Neural progenitor cell (in vitro differentiated cells): Measurements from ENCODE around the gene CDKN2A. TPM values are rescaled to one million over a fixed set of nuclear protein-coding genes. Genes with fewer than 3 reads are reported as not detected.

ENCODE experiments used
- DNase-seq: peaks from one replicate; pipeline ENCODE4 v3.0.0-alpha.2; 2016; ENCODE audit warnings: low spot score
- H2AFZ ChIP-seq: fragments of 200-600 bp; sonication (generic); replicated peaks from 2 replicates; pipeline ENCODE4 v1.6.1; 2016; ENCODE audit warnings: antibody characterized with exemption
- H3F3A ChIP-seq: fragments of 200-600 bp; sonication (generic); 2 replicates; pipeline ENCODE4 v1.6.1; 2016; ENCODE audit warnings: antibody characterized with exemption, low read depth
- H3K27ac ChIP-seq: fragments of 200-600 bp; sonication (generic); 2 replicates; pipeline ENCODE4 v1.5.1; 2016; ENCODE audit warnings: mild to moderate bottlenecking
- H3K27me3 ChIP-seq: fragments of 200-600 bp; sonication (generic); 2 replicates; pipeline ENCODE4 v1.6.1; 2016; ENCODE audit warnings: mild to moderate bottlenecking, moderate library complexity
- H3K36me3 ChIP-seq: fragments of 200-600 bp; sonication (generic); 2 replicates; pipeline ENCODE4 v1.5.1; 2016
- H3K4me1 ChIP-seq: fragments of 200-600 bp; sonication (generic); 2 replicates; pipeline ENCODE4 v1.6.1; 2016; ENCODE audit warnings: mixed run types
- H3K4me2 ChIP-seq: fragments of 200-600 bp; sonication (generic); 2 replicates; pipeline ENCODE4 v1.6.1; 2016
- H3K4me3 ChIP-seq: fragments of 200-600 bp; sonication (generic); 2 replicates; pipeline ENCODE4 v1.5.1; 2016
- H3K79me2 ChIP-seq: fragments of 200-600 bp; sonication (generic); 2 replicates; pipeline ENCODE4 v1.6.1; 2016; ENCODE audit warnings: low read depth
- H3K9ac ChIP-seq: fragments of 200-600 bp; sonication (generic); 2 replicates; pipeline ENCODE4 v1.6.1; 2016
- H3K9me3 ChIP-seq: fragments of 200-600 bp; sonication (generic); 2 replicates; pipeline ENCODE4 v1.5.1; 2016; ENCODE audit warnings: low read depth
- H4K20me1 ChIP-seq: fragments of 200-600 bp; sonication (generic); 2 replicates; pipeline ENCODE4 v1.6.1; 2016; ENCODE audit warnings: low read depth
- H3K27ac Mint-ChIP-seq: 3 replicates; pipeline ENCODE4 v1.8.0; 2021; ENCODE audit warnings: mixed read lengths
- H3K27me3 Mint-ChIP-seq: 2 replicates; pipeline ENCODE4 v1.8.0; 2022; ENCODE audit warnings: low read depth, mild to moderate bottlenecking, inconsistent platforms, moderate library complexity, mixed read lengths; ENCODE audit not compliant: insufficient read depth
- H3K36me3 Mint-ChIP-seq: 3 replicates; pipeline ENCODE4 v1.8.0; 2021; ENCODE audit warnings: mixed read lengths
- H3K4me1 Mint-ChIP-seq: 3 replicates; pipeline ENCODE4 v1.8.0; 2021; ENCODE audit warnings: mixed read lengths
- H3K4me3 Mint-ChIP-seq: 3 replicates; pipeline ENCODE4 v1.8.0; 2021; ENCODE audit warnings: mild to moderate bottlenecking, moderate library complexity, mixed read lengths
- H3K9me3 Mint-ChIP-seq: 3 replicates; pipeline ENCODE4 v1.8.0; 2020; ENCODE audit warnings: mixed read lengths
- CTCF ChIP-seq: fragments of 200-600 bp; sonication (generic); IDR thresholded peaks from 2 replicates; pipeline ENCODE4 v1.5.1; 2017; ENCODE audit warnings: antibody characterized with exemption, mild to moderate bottlenecking
- EZH2 ChIP-seq: fragments of 200-600 bp; sonication (generic); IDR thresholded peaks from 2 replicates; pipeline ENCODE4 v1.6.1; 2017; ENCODE audit warnings: antibody characterized with exemption, mild to moderate bottlenecking, moderate library complexity
- EZH2phosphoT487 ChIP-seq: fragments of 200-600 bp; sonication (generic); IDR thresholded peaks from 2 replicates; pipeline ENCODE4 v1.6.1; 2017; ENCODE audit warnings: antibody characterized with exemption
- total RNA-seq: library from RNA; depleted of rRNA; stranded (reverse); fragments of >200 nt; gene quantifications from 2 replicates; pipeline ENCODE4 v1.2.3, GENCODE V29; 2015; ENCODE audit warnings: low replicate concordance

CDKN2A gene
- total RNA-seq, 1 donor from 2014 or later = not detected

- no peak for TF ChIP-seq EZH2phosphoT487
- no peak for TF ChIP-seq CTCF
- TF ChIP-seq EZH2 = no peak
- Mint-ChIP-seq H3K36me3 (peaks cover 10% of the 10 kb centered on the region), H3K4me1 (no peaks in the 10 kb centered on the region), H3K27ac (peak overlapping the region; percentile 53), H3K27me3 (peaks cover 2% of the 10 kb centered on the region), H3K4me3 (no peak overlapping the region), H3K9me3 (no peaks in the 10 kb centered on the region)
- Histone ChIP-seq H3K9ac (no peak overlapping the region), H3K36me3 (no peaks in the 10 kb centered on the region), H4K20me1 (no peaks in the 10 kb centered on the region), H3K79me2 (no peaks in the 10 kb centered on the region), H3K4me1 (peaks cover 15% of the 10 kb centered on the region), H3K27ac (no peak overlapping the region), H3K9me3 (no peaks in the 10 kb centered on the region), H2AFZ (no peak overlapping the region), H3K4me3 (no peak overlapping the region), H3K27me3 (no peaks in the 10 kb centered on the region), H3K4me2 (no peak overlapping the region), H3F3A (no peaks in the 10 kb centered on the region)
- DNase-seq = no peak
Measured at GRCh38 chr9:21933281-21933680, 60.9 kb downstream of the CDKN2A start.

- TF ChIP-seq EZH2 = no peak
- no peak for TF ChIP-seq CTCF
- TF ChIP-seq EZH2phosphoT487 = no peak
Measured at GRCh38 chr9:21931428-21931827, 62.8 kb downstream of the CDKN2A start.

GRCh38 chr9:21927752-21928151 is 66.4 kb downstream of the CDKN2A start:
- Histone ChIP-seq H4K20me1 (no peaks in the 10 kb centered on the region), H3K27ac (no peak overlapping the region), H3K4me1 (peaks cover 4% of the 10 kb centered on the region), H3K9ac (no peak overlapping the region), H3K36me3 (no peaks in the 10 kb centered on the region), H3K9me3 (no peaks in the 10 kb centered on the region), H3K27me3 (no peaks in the 10 kb centered on the region), H3K4me3 (no peak overlapping the region), H3K4me2 (no peak overlapping the region), H3F3A (no peaks in the 10 kb centered on the region), H2AFZ (no peak overlapping the region), H3K79me2 (no peaks in the 10 kb centered on the region)
- no peak overlapping the region for H3K27ac Mint-ChIP-seq
- TF ChIP-seq EZH2 (no peak), CTCF (no peak), EZH2phosphoT487 (no peak)
- no peak overlapping the region for H3K4me3 Mint-ChIP-seq
- no peaks in the 10 kb centered on the region for H3K9me3 Mint-ChIP-seq
- no peaks in the 10 kb centered on the region for H3K4me1 Mint-ChIP-seq
- no peak for DNase-seq
- peaks cover 2% of the 10 kb centered on the region for H3K27me3 Mint-ChIP-seq
- H3K36me3 Mint-ChIP-seq = peaks cover 10% of the 10 kb centered on the region

More at GRCh38 chr9:21931428-21931827, 62.8 kb downstream of the CDKN2A start:
- peaks cover 10% of the 10 kb centered on the region for H3K36me3 Mint-ChIP-seq
- no peaks in the 10 kb centered on the region for H3K9me3 Mint-ChIP-seq
- H3K27ac ChIP-seq = no peak overlapping the region
- no peak overlapping the region for H3K4me2 ChIP-seq
- no peak for DNase-seq
- peaks cover 15% of the 10 kb centered on the region for H3K4me1 ChIP-seq
- no peaks in the 10 kb centered on the region for H3K4me1 Mint-ChIP-seq
- H3K4me3 Mint-ChIP-seq = no peak overlapping the region
- no peaks in the 10 kb centered on the region for H3F3A ChIP-seq
- no peaks in the 10 kb centered on the region for H4K20me1 ChIP-seq
- no peaks in the 10 kb centered on the region for H3K36me3 ChIP-seq
- peaks cover 2% of the 10 kb centered on the region for H3K27me3 Mint-ChIP-seq
- H3K9ac ChIP-seq = no peak overlapping the region
- H3K27me3 ChIP-seq = no peaks in the 10 kb centered on the region
- H3K9me3 ChIP-seq = no peaks in the 10 kb centered on the region
- H3K27ac Mint-ChIP-seq = no peak overlapping the region
- no peak overlapping the region for H3K4me3 ChIP-seq
- H3K79me2 ChIP-seq = no peaks in the 10 kb centered on the region
- no peak overlapping the region for H2AFZ ChIP-seq
